ENCODE results near the gene TFF3.
"Not testable (repeated sequence)": the region's sequence is repeated elsewhere in the genome, so short reads cannot be mapped to it uniquely, and the experiment has no call there.

The TFF3 gene

DNA sequence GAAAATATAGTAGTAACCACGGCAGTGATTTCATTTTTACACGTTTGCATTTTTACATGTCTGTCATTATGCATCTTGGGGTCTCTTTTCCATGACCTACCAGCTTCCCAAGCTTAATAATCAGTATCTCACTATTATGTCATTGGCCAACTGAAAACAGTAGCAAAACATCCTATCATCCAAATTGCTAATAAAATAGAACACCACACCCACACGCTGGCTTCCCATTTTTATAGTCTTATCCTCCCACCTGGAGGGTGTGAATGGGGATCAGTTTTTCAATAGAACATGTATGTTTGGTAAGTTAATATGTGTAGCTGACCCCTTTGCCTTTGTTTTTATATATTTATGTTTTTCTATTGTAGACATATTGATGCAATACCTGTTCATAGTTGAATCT is 11.8 kb downstream of the TFF3 start:
- DNase-seq, result no peak

DNA sequence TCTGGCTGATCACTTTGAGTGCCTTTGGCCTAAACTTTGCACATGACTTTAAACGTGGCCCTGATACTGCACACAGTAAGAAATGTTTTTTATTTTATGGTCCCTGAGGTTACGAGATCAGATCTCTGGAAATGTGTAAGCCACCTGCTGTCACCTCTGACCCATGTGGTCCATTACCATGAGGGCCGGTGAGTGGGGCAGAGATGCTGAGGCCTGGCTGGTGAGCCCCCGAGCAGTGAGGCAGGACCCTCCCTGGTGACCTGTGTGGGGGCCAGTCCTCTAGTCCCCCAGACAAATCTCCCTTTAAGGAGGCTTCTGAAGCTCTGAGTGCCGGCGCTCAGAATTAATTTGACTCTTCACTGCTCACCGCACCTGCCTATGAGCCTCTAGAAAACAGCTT is 12.4 kb downstream of the TFF3 start:
- DNase-seq, result no peak

DNA sequence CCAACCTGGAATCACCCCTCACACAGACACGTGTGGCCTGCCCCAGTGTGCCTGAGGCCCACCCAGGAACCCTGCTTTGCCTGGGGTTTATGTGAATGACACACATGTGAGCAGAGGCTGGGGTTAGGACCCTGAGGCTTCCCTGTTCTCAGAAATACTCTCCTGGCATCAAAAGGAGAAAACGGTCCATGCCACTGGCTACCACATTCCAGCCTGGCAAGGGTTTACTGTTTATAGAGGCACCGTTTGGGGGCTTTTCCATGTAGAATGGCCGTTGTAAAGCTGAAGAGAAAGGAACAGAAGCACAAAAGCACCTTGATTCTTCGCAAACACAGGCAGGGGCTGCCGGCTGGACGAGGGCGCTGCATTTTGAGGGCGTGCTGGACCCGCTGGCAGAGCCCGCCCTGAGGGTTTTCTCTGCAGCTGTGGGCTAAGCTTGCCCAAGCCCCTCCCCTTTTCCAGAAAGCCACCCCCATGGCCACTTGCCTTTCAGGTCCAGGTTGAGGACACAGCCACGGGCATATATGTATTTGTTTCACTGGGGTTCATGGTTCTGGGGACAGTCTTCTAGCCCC is 13.0 kb downstream of the TFF3 start:
- DNase-seq, result no peak

DNA sequence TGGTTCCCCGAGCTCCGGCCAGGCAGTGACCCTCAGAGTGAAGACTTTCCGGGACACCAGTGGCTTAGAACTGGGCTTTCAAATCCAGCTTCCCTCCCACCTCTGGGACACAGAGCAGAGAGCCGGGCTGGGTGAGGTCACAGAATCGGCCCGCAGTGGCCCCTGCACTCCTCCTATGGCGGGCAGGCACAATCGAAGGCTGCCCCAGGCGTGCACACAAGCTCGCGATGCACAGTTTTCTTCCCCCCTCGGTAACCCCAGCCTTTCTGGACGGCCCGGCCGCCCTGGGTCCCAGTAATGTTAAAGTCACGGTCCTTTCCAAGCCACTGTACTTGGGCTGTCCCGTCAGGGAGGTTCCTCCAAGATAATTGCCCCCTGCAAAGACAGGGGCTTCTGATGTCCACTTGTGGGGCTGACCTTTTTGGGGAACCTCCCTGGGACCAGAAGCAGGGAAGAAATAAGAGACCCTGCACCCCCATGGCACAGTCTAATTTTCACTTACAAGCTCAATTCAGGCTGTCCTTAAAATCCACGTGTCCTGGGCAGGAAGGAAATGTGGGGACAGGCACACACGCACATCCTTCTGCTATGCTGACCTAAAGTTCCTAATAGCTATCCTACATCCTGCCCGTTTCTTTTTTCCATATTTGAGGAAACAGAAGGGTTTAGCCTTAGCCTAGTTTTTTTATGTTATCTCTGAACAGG is 13.7 kb downstream of the TFF3 start:
- no peak for DNase-seq

DNA sequence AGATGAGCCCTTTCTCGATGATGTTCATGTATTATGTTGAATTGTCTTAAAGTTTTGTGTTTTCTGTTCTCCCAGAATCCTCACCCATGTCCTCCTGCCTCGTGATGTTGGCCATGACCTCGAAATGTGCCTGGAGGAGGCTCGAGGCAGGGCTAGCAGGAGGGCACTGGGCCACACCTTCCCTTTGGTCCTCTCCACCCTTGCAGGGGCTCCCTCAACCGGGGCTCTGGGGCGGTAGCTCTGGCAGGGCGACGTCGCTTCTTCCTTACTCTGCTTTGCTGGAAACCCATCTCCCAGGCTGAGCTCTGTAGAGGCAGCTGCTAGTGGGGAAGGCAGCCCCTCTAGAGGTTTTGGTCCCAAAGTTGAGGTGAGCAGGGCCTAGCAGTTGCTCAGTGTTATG is 14.3 kb downstream of the TFF3 start:
- no peak for DNase-seq

DNA sequence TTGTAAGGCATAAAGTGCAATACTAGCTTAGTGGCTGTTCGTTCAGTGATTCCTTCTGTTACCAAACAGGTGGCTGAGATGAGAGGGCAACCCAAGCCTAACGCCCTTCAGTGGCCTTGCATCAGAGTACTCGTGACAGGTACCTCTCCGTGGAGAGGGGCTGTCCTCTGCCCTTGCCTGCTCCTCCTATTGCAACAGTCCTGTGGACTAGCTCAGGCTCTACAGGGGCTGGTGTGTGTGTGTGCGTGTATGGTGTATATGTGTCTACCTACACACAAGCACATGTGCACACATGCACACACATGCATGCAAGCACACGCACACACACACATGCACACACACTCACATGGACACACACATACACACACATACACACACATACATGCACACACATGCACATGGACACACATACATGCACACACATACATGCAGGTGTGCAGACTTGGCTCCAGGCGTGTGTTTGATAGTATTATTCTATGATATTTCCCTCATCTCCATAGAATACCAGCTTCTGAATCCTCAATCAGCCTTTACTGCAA is 15.1 kb downstream of the TFF3 start:
- no peak for DNase-seq

DNA sequence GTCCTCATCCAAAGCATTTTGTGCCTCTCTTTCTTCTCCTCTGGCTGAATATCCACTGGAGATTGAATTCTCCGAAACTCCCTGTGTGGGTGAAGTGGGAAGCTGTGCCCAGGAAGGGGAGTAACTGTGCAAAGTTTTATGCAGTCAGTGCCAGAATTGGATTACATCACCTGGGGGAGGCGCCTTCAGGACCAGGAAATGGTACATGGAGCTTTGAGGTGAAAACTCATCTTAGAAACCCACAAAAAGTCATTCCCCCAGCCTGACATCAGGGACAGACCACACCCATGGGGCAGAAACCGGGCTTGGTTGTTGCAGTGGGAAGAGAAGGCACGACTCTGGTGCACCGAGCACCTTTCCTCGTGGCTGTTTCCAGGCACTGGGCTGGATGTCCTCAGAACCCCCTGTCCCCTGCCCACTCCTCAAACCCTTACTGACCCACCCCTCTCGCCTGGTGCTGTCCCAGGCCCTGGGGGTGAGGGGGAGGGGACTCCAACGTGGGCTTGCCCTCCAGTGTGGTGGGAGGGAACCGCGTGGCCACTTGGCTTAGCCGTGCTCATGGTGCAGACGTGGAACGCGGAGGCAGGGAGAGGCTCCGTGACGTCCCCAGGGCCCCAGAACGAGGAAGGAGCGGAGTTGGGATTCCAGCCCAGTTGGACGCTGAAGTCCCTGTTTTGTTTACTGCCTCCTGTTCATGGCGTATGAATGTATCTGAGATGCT is 15.7 kb downstream of the TFF3 start:
- DNase-seq, result no peak

DNA sequence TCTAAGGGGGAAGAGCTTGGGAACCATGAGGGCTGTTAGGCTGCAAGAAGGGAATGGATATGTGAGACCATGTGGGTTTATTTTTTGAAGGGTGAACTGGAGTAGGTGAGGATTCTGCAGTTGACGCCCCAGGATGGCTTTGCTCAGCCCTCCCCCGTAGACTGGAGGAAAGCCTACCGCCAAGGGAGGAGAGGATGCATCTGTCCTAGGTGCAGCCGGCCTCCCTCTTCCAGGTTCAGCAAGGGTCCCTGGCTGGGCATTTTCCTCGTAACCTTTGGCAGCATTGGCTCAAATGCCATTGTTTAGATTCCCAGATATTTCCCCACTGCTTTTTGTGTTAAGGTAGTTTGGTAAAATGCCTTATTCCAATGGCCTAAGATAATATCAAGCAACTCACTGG is 16.6 kb downstream of the TFF3 start:
- no peak for DNase-seq

DNA sequence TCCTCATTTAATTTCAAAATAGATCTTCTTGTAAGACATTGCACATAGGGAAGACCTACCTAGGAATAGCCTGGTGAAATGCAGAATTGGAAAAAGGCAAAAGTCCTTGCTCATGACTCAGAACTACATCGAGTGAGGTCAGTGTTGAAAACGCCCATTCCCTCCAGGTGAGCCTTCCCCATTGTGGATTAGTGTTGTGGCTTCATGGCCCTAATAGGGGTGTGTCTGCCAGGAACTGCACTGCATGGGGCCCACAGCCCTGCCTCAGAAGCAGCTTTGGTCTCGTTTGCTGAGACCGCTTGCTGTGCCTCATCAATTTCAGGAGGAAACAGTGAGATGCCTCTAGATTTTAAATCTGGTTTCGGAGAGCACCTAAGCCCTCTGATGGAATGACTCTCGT is 17.0 kb downstream of the TFF3 start:
- no peak for DNase-seq

DNA sequence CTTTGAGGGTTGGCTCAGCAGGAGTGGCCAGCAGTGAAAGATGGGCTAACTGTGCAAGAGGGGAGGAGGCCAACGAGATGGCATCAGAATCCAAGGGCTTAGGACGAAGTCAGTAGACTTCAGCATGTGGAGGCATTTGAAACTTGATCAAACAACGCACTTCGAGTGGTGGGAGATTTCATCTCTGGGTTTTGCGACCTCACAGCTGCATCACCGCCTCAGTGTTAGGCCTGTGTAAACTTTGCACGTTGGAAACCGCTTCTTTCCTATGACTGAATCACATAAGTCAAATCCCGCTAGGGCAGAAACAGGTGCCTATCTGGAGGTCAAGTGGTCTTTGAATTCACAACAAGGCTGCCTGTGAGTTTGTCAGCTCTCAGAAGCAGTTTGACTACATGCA is 17.8 kb downstream of the TFF3 start:
- no peak for DNase-seq

DNA sequence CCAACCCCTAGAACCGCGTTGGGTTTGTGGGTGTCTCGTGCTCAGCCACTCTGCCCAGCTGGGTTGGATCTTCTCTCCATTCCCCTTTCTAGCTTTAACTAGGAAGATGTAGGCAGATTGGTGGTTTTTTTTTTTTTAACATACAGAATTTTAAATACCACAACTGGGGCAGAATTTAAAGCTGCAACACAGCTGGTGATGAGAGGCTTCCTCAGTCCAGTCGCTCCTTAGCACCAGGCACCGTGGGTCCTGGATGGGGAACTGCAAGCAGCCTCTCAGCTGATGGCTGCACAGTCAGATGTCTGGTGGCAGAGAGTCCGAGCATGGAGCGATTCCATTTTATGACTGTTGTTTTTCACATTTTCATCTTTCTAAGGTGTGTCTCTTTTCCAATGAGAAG is 18.7 kb downstream of the TFF3 start:
- no peak for DNase-seq

DNA sequence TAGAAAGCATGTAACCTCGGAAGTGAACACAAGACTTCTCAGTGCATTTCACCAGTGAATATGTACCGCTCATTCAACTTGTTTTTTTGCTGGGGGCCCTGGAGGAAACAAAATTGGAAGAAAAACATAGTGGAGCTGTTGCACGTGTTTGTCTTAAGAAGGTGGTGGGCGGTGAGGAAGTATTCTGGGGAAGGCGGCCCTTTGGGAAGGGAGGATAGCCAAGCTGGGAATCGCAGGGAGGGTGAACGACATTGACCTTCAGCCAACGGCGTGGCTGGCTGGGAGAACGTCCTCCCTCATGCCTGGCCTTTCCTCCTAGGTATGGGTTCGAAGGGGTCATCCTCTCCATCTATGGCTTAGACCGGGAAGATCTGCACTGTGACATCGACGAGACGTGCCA is 19.4 kb downstream of the TFF3 start:
- no peak for DNase-seq

DNA sequence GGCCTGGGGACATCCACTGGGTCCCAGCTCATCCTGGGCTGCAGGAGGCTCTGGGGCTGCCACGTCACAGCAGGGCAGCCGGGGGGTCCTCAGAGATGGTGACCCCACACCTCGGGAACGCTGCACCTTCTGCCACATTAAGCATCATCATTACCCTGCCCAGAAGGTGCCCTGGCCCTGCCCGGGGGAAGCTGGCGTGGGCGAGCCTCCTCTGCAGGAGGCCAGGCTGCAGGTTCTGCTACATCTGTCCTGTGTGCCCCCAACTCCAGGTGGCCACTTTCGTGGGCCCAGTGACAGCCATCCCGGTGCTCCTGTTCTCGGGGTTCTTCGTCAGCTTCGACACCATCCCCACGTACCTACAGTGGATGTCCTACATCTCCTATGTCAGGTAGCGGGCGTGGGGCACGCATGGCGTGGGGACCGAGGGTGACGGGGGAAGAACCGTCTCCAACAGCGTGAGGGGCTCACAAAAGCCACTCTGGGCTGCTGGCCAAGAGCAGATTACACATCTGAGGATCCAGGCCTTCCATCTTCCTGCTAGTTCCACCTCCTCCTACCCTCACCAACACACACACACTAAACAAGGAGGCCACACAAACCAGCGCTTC is 20.8 kb downstream of the TFF3 start:
- DNase-seq, result no peak

DNA sequence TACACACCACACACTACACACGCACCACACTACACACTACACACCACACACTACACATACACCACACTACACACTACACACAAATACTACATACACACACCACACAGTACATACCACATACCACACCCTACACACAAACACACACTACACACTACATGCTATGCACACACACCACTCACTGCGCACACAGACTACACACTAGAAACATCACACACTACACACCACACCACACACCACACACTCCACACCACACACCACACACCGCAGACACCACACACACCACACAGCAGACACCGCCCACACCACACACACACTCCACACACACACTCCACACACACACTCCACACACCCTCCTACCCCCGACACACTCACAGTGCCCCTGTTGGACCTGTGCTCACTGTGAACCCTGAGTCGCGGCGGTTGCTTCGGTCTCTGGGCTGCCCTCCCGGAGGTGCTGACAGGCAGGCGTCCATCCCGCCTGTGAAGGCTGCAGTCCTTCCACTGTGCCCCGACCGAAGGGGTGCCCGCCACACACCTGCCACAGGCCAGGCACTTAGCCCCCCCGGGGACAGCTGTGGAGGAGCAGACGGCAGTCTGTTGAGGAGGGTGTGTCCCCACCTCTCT is 21.4 kb downstream of the TFF3 start:
- DNase-seq, result no peak

DNA sequence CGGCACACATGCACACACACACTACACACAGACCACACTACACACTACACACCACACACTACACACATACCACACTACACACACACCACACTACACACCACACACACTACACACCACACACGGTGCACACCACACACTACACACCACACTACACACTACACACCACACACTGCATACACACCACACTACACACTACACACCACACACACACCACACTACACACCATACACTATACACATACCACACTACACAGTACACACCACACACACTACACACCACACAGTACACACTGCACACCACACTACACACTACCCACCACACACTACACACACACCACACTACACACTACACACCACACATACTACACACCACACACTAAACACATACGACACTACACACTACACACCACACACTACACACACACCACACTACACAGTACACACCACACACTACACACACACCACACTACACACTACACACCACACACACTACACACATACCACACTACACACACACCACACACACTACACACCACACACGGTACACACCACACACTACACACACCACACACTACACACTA is 22.6 kb downstream of the TFF3 start:
- not testable (repeated sequence) for DNase-seq

DNA sequence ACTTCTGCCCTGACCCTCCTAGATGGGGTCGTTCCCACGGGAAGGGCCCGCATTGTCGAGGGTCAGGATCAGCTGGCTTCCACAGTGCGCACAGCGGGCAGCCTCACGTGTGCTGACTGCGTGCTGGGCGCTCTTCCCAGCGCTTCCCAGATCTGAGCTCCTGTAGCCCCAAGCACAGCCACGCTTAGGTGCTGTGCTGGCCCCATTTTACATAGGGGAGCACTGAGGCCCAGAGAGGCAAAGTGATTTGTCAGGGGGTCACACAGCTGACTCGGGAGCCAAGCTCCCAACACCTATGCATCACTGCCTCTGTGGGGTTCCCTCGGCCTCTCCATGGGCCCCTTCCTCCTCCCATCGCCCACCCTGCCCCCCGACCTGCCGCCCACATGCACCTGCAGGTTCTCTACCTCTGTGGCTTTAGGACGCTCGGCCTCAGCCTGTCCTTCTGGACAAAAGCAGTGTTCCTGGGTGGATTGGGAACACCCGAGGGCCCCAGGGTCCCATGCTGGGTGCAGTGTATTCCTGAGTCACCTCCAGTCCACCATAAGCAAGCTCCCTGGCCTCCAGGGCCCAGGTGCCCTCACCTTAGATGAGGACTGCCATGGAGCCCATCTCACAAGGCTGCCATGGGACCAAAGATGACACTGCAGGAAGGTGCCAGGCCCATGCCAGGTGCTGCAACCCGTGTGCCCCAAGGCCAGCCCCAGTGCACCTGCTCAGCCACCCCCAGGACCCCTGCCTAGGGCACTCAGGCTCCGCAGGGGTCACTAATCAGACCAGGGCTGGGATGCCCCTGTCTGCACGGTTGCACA is 23.3 kb downstream of the TFF3 start:
- no peak for DNase-seq

DNA sequence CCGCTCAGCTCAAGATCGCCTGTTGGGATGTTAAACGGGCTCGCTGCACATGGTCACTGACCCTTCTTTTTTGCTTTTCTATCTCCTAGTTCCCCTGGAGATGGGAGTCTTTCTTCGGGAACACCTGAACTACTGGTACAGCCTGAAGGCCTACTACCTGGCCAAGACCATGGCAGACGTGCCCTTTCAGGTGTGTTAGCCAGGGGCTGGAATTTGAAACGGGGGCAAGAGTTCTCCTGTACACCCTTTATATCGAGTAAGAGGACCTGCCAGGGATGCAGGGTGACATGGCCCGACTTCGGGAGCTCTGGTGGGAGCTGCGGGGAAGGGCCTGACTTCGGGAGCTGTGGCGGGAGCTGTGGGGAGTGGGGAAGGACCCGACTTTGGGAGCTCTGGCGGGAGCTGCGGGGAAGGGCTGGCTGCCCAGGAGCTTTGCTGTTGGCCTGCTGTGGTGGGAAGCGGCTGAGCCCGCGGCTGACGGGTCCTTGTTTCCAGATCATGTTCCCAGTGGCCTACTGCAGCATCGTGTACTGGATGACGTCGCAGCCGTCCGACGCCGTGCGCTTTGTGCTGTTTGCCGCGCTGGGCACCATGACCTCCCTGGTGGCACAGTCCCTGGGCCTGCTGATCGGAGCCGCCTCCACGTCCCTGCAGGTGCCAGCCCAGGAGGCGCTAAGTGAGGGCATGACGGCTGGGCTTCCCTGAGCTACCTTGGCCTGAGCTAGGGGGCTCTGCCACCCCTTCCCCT is 24.0 kb downstream of the TFF3 start:
- no peak for DNase-seq

DNA sequence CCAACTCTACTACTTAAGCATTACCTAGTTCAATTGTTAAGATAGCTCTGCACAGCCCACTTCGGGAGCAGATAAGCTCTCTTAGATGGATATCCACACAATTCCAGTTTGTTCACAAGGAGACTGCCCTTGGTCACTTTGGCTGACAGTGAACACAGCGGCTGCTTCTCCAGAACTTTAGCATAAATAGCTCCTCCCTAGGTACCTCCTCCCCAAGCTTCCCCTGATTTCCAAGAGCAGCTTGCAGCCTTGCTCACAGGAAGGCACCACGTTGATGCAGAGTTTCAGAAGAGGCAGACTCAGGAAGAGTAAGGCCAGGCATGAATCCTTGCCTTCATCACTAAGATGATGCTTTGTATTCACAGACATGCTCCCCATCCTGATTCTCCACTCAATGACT is 24.7 kb downstream of the TFF3 start:
- no peak for DNase-seq

DNA sequence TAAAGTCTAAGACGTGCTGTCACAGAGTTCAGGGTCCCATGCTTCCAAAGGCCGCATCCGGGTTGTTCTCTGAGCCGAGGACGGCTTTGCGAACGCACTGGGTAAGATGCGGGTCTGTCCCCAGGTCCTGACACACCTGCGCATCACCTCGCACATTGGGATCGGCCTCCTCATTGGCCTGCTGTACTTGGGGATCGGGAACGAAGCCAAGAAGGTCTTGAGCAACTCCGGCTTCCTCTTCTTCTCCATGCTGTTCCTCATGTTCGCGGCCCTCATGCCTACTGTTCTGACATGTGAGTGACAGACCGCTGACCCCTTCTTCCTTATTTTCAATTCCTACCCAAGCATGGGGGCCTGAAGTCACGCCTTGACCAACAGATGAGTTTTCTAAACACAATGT is 25.3 kb downstream of the TFF3 start:
- DNase-seq, result no peak

DNA sequence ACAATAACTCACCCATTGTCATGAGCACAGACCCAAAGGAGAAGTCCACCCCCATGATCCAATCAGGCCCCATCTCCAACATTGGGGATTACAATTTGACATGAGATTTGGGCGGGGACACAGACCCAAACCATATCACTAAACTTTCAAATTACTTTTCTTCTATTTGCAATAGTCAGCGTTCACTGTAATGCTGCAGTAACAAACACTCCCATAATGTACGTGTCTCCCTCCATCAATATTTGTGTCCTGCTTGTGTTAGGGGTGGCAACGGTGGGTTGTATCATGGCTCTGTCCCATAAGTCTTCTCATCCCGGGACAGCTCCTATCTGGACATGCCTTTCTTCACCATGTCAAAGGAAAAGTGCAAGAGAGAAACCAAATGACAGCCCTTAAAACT is 26.2 kb downstream of the TFF3 start:
- no peak for DNase-seq

Data from islet precursor cell (in vitro differentiated cells).